SJCRH30 (cell line): ENCODE data around the gene GRM8. TPM values are rescaled to one million over a fixed set of nuclear protein-coding genes. Genes with fewer than 3 reads are reported as not detected.

Experiments used
- DNase-seq, 2 experiments: peaks; one replicate each; pipeline ENCODE4 v3.0.0-alpha.2; 2015 to 2020
- H3K27ac ChIP-seq: fragments of 250-450 bp; sonication (Bioruptor Pico); 2 replicates; pipeline ENCODE4 v1.5.1; 2020; ENCODE audit warnings: mild to moderate bottlenecking, moderate library complexity
- H3K27me3 ChIP-seq: fragments of 250-450 bp; sonication (Bioruptor Pico); 2 replicates; pipeline ENCODE4 v1.5.1; 2020; ENCODE audit warnings: mild to moderate bottlenecking, moderate library complexity
- H3K36me3 ChIP-seq: fragments of 250-450 bp; sonication (Bioruptor Pico); 2 replicates; pipeline ENCODE4 v1.5.1; 2020; ENCODE audit warnings: mild to moderate bottlenecking, moderate library complexity
- H3K4me1 ChIP-seq: fragments of 250-450 bp; sonication (Bioruptor Pico); 2 replicates; pipeline ENCODE4 v1.5.1; 2020; ENCODE audit warnings: mild to moderate bottlenecking, moderate library complexity
- H3K4me3 ChIP-seq: fragments of 250-450 bp; sonication (Bioruptor Pico); 2 replicates; pipeline ENCODE4 v1.5.1; 2020; ENCODE audit warnings: mild to moderate bottlenecking, moderate library complexity
- H3K9me3 ChIP-seq: fragments of 250-450 bp; sonication (Bioruptor Pico); replicated peaks from 2 replicates; pipeline ENCODE4 v1.5.1; 2020; ENCODE audit warnings: mild to moderate bottlenecking, moderate library complexity
- total RNA-seq: library from RNA; depleted of rRNA; stranded (reverse); fragments of >200 nt; shearing (Covaris generic); gene quantifications from 2 replicates; pipeline ENCODE4 v1.2.3, GENCODE V29; 2014

Gene GRM8
- total RNA-seq, 1 experiment from 2014 or later = 0.36 TPM

DNA sequence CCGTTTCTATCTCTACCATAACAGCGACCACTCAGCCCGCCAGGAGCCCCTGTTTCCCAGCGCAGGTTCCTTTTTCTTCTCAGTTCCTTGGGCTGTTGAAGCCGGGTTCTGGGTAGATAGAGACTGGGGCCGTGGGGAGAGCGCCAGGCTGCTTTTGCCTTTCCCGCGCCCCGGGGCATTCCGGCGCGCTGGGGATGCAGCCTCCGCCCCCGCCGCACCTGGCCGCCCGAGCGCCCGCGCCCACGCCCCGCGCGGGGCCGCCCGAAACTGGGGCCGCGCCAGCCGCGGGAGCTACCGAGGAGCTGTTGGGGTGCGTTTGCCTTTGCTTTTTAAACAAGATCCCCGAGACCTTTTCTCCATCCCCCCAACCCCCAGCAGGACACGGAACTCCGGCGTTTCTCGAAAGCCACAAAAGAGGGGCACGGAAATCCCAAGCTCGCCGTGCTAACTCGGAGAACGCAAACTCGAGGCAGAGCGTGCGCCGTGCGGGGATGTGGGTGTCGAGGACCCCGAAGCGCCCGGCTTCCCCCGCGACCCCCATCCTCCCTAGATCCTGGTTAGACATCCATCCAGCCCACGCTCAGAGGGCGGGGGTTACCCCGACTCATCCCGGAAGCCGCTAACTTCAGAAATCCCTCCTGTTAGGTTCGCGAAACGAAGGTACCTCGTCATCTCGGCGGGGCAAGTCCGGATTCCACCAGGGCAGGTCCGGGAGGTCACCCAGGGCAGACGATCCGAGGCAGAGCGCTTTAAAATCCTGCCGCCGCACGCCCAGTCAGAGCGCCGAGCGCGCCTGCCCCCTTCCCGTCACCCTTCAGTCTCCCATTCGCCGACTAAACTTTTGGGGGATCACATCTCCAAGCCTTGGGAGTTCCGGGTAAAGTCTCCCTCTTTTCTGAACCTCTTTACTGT, 1.0 kb downstream of the GRM8 start:
- no peaks in the 10 kb centered on the region for H3K36me3 ChIP-seq
- H3K4me1 ChIP-seq = 0 out of 2 replicates have a peak, but pooled peaks cover 2% of the 10 kb centered on the region
- no peaks in the 10 kb centered on the region for H3K9me3 ChIP-seq
- peak overlapping the region; percentile 64 for H3K4me3 ChIP-seq
- H3K27me3 ChIP-seq = peaks cover 11% of the 10 kb centered on the region
- no peak for DNase-seq
- H3K27ac ChIP-seq = no peak overlapping the region

DNA sequence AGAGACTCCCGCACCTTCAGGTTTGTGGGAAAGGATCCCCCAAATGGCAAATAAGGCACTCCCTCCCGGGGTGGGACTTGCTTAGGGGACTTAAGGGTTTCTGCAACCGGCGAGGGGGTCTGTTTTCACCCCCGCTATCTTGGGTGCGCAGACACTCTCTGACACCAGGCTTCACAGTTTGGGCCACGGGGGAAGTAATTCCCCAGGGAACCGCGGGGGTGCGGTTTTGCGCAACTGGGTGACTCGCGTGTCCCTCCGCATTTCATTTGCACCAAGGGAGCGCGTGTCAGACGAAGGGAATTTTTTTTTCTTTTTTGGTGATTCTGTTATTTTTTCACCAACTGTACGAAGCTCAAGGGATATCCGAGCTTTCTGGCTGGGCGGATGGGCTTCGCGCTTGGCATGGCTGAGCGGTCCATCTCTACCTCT, 1.7 kb downstream of the GRM8 start:
- no peak for DNase-seq

DNA sequence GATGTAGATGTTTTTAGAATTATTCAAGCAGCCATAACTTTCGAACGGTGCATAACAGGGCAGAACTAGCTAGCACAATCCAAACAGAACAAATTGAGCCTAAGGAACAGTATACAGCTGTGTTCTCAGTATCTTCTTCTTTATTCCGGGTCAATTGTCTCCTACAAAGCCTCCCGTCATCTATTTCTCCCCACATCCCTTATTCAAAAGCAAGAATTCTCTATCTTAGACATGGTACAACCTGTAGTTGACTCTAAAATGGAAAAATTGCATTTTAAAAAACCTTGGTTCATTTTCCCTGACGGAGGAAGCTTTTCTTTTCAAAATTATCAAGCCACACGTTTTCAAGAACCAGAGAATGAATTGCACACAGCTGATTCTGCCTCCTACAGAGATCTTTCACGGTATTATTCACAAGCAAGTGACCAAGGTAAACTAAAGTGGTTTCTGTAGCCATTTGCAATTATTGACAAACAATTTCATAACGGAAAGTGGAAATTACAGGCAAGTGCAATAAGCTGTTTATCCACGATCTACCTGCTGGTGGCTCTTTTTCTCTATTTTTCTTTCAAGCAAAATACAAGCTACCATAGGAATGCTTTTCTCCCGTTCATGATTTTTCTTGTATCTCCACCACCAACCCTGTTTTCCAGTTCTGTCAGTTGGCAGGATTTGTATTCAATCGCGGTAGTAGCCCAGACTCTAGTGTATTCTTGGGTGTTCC, 2.3 kb downstream of the GRM8 start:
- no peak overlapping the region for H3K4me3 ChIP-seq
- no peak for DNase-seq
- no peak overlapping the region for H3K27ac ChIP-seq
- H3K9me3 ChIP-seq = no peaks in the 10 kb centered on the region
- 0 out of 2 replicates have a peak, but pooled peaks cover 2% of the 10 kb centered on the region for H3K4me1 ChIP-seq
- no peaks in the 10 kb centered on the region for H3K36me3 ChIP-seq
- H3K27me3 ChIP-seq = peaks cover 11% of the 10 kb centered on the region

More for the DNA sequence above, 1.7 kb downstream of the GRM8 start:
- H3K4me1 ChIP-seq = 0 out of 2 replicates have a peak, but pooled peaks cover 2% of the 10 kb centered on the region
- H3K4me3 ChIP-seq = no peak overlapping the region
- no peak overlapping the region for H3K27ac ChIP-seq
- peaks cover 11% of the 10 kb centered on the region for H3K27me3 ChIP-seq
- no peaks in the 10 kb centered on the region for H3K36me3 ChIP-seq
- no peaks in the 10 kb centered on the region for H3K9me3 ChIP-seq

DNA sequence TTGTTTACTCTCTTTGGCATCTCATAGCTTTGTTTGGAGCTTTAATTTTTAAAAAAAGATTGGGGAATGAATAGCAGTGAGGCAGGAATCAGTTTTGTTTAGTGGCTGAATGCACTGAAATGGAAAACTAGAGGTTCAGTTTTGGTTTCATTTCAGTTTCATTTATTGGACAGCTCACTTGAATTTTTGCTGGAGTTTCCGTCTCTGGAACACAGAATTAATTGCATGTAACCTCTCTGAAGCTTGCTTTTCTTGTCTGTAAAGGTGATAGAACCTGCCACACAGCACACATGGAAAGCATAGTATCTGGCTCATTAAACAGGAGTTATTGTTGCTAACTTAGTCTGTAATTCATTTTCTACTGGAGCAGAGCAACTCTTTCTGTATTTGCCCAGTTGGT, 7.1 kb downstream of the GRM8 start:
- no peaks in the 10 kb centered on the region for H3K36me3 ChIP-seq
- no peak for DNase-seq
- H3K9me3 ChIP-seq = no peaks in the 10 kb centered on the region
- no peak overlapping the region for H3K4me3 ChIP-seq
- no peaks in the 10 kb centered on the region for H3K4me1 ChIP-seq
- H3K27ac ChIP-seq = no peak overlapping the region
- 0 out of 2 replicates have a peak, but pooled peaks cover 4% of the 10 kb centered on the region for H3K27me3 ChIP-seq

DNA sequence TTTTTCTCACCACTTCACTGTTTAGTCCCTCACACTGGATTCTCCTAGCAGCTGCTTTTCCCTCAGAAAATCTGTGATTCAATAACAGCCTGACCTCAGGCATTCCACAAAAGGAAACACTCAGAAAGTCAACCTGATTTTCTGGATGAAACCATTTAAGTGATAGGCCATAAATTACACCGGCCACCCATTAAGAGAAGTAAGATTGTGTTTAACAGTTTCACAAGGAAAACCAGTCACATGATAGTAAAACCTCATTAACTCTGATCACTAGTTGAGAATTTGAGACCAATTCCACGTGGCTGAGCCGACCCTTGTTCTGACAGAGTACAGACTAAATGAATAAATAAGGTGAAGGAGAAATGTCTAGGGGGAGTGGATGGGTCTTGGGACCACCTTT, 7.7 kb downstream of the GRM8 start:
- Histone ChIP-seq H3K4me3 (no peak overlapping the region), H3K4me1 (no peaks in the 10 kb centered on the region), H3K9me3 (no peaks in the 10 kb centered on the region)

DNA sequence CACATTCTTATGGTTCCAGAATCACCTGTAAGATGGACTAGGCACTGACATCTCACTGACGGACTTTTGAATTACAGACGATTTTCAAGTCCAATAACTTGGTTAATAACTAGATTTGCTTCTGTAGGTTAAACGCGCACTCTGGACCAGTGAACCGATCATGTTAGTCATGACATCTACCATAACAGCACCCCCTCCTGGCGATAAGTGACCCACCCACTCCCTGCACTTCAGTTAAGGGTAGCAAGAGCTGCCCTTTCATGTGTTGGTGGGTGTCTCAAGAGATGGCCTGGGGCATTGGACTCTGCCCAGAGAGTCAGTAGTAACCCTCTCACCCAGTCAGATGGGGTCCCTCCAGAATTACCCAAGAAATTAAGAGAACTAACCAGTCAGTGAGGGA, 12.9 kb downstream of the GRM8 start:
- H3K27me3 ChIP-seq = no peaks in the 10 kb centered on the region

More for the DNA sequence above, 7.7 kb downstream of the GRM8 start:
- H3K36me3 ChIP-seq = no peaks in the 10 kb centered on the region
- peak in 1 of 2 experiments; percentile 22 for DNase-seq
- no peak overlapping the region for H3K27ac ChIP-seq
- 0 out of 2 replicates have a peak, but pooled peaks cover 4% of the 10 kb centered on the region for H3K27me3 ChIP-seq

DNA sequence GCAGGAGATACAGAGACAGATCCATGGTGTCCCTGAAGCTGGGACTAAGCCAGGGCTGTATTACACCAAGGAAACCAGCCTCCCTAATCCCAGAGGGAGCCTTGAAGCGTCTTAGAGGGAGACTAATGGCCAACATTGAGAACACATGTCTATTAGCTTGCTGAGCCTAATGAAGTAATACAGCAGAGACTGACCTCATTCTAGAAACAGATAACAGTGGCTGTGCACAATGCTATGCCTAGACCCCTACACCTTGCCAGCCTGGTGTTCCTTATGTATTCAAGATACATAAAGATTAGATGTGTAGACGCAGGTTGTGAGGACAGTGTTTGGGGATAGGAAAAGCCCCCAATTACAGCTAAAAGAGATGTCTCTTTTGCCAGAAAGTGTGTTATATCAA, 19.1 kb downstream of the GRM8 start:
- 0 out of 2 replicates have a peak, but pooled peaks cover 2% of the 10 kb centered on the region for H3K27me3 ChIP-seq
- no peaks in the 10 kb centered on the region for H3K9me3 ChIP-seq
- no peak overlapping the region for H3K27ac ChIP-seq
- no peaks in the 10 kb centered on the region for H3K36me3 ChIP-seq
- DNase-seq = no peak
- H3K4me3 ChIP-seq = no peak overlapping the region
- H3K4me1 ChIP-seq = peaks cover 6% of the 10 kb centered on the region; the same call in 1 of the 2 replicates

More for the DNA sequence above, 12.9 kb downstream of the GRM8 start:
- H3K4me3 ChIP-seq = no peak overlapping the region
- no peak overlapping the region for H3K27ac ChIP-seq
- DNase-seq = peak in 1 of 2 experiments; percentile 21
- no peaks in the 10 kb centered on the region for H3K4me1 ChIP-seq
- H3K9me3 ChIP-seq = no peaks in the 10 kb centered on the region
- no peaks in the 10 kb centered on the region for H3K36me3 ChIP-seq

DNA sequence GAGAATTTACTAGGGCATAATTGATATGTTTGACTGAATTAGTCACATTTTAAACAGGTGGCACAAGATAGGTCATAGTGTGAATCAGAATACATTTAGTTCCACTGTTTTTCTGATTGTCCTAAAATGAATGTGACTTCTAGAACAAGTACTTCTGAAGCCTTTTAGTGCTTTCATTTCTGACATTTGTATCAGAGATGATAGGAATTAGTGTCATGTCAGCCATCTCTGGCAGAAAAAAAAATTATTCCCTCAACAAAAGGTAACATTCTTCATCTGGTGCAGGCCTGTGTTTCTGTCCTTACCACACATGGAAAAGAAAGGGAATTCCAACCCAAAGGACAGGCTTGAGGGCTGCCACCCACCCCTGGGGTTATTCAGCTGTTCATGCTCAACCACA, 21.3 kb downstream of the GRM8 start:
- H3K36me3 ChIP-seq = no peaks in the 10 kb centered on the region
- H3K4me3 ChIP-seq = no peak overlapping the region
- H3K27ac ChIP-seq = no peak overlapping the region
- peak; percentile 17 to 37 for DNase-seq
- peaks cover 6% of the 10 kb centered on the region; the same call in 1 of the 2 replicates for H3K27me3 ChIP-seq
- H3K9me3 ChIP-seq = no peaks in the 10 kb centered on the region
- peaks cover 6% of the 10 kb centered on the region; the same call in 1 of the 2 replicates for H3K4me1 ChIP-seq

DNA sequence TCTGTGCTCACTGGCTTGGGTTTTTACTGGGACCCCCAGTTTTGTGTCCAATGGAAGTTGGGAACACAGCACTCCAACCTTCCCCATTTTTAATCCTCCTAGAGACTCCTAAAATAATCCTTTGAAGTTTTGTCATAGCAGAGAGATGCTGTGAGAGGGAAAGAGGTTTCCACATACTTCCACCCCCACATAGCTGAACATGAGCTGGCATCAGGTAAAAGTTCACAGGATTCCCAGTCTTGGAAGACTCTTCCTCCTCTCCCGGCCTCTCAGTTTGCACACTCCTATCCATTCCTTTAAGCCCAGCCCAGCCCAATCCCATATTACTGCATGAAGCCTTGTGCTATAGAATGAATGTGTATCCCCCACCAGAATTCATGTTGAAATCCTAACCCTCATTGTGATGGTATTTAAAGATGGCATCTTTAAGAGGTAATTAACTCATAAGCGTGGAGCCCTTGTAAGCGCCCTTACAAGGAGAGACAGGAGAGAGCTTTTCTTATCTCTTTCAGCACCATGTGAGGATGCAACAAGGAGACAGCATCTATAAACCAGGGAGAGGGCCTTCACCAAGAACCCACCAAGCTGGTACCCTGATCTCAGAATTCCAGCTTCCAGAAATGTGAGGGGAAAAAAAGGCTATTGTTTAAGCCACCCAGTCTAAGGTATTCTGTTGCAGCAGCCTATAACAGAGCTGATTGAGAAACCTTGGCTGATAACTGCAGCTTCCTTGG, 22.4 kb downstream of the GRM8 start:
- Histone ChIP-seq H3K27me3 (peaks cover 9% of the 10 kb centered on the region; the same call in 1 of the 2 replicates), H3K27ac (no peak overlapping the region), H3K4me3 (no peak overlapping the region), H3K36me3 (no peaks in the 10 kb centered on the region), H3K4me1 (peaks cover 6% of the 10 kb centered on the region; the same call in 1 of the 2 replicates), H3K9me3 (no peaks in the 10 kb centered on the region)
- no peak for DNase-seq

DNA sequence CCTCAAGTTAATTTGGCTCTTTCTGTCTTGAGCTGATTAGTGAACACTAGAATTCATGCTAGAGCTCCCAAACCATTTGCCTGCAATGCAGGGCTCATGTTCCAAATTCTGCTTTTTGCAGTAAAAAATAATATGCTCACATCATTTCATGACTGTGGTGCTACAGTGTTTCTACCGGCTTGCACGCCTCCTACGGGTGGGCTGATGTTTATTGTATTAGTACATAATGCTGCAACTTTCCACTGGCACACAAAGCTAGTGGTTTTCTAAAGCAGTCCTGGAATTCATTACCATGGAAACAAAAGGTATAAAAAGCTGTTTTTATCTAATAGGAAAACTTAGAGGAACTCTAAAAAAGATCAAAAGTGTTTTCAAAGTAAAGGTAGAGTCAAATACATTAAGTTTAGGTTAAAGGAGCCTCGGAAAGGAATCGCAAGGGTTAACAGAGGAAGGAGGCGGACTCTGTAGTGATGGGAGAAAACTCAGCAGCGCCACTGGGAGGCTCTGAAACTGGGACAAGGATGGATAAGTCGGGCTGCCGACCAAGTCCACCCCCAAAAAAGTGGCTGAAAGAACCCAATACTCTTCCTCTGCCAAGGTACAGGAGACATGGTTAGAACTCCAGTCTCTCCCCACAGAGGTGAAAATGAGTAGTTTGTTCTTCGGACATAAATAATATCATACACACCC, 25.9 kb downstream of the GRM8 start:
- Histone ChIP-seq H3K27me3 (peaks cover 7% of the 10 kb centered on the region; the same call in 1 of the 2 replicates), H3K36me3 (no peaks in the 10 kb centered on the region), H3K4me3 (no peak overlapping the region), H3K9me3 (no peaks in the 10 kb centered on the region), H3K27ac (no peak overlapping the region), H3K4me1 (peaks cover 4% of the 10 kb centered on the region; the same call in 1 of the 2 replicates)
- DNase-seq = no peak

DNA sequence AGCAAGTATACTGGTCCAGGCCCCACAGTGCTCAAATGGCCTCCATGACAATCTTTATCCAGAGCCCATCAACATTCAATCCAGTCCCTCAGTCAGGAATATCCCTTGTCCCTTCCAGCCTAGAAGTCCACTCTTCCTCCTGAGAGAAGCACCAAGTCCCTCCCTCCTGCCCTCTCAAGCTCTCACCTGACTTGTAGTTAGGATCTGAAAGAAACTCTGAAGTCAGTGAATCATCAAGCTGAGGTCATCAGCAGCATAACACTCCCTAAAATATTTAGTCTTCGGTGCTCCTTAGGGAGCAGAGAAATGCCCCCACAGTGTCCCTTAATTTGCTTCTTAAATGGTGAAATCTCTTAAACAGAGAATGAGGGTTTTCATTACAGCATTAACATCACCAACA, 31.0 kb downstream of the GRM8 start:
- no peak overlapping the region for H3K4me3 ChIP-seq
- no peak overlapping the region for H3K27ac ChIP-seq
- peaks cover 5% of the 10 kb centered on the region; the same call in 1 of the 2 replicates for H3K27me3 ChIP-seq
- DNase-seq = no peak
- H3K9me3 ChIP-seq = no peaks in the 10 kb centered on the region
- H3K4me1 ChIP-seq = no peaks in the 10 kb centered on the region
- H3K36me3 ChIP-seq = no peaks in the 10 kb centered on the region

DNA sequence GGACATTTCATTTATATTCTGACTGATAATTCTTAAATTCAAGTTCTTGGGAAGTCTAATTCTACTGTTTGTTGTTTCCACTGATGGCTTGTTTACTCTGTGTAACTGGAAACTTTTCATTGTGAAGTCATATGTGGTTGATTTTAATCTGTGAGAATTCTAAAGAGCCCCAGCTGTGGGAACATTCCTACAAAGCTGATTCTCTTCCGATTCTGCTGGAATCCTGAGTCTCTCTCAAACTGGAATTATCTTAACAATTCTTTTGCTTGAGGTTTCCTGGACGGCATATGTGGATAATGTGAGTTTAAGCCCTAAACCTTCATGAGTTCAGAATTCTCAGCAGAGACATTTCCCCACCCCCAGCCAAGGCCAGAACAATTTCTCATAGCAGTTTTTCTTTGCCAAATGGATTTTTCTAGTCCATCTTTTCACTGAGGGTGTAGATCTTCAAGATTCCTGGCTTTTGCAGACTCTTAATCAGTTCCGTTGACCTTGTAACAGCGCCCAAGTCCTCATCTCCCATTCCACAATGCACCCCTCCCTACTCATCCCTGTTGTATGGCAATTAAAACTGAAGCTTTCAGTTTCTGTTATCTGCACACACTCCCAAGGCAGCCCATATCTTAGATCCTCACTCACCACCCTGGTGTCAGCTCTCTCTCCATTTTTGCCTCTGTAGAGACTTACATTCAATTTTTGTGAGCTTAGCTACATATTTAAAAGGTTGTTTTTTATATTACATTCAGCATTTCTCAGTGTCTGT, 37.6 kb downstream of the GRM8 start:
- no peaks in the 10 kb centered on the region for H3K9me3 ChIP-seq
- H3K36me3 ChIP-seq = no peaks in the 10 kb centered on the region
- H3K4me1 ChIP-seq = peaks cover 4% of the 10 kb centered on the region; the same call in 1 of the 2 replicates
- DNase-seq = peak in 1 of 2 experiments; percentile 14
- H3K27me3 ChIP-seq = no peaks in the 10 kb centered on the region
- no peak overlapping the region for H3K27ac ChIP-seq
- H3K4me3 ChIP-seq = no peak overlapping the region

DNA sequence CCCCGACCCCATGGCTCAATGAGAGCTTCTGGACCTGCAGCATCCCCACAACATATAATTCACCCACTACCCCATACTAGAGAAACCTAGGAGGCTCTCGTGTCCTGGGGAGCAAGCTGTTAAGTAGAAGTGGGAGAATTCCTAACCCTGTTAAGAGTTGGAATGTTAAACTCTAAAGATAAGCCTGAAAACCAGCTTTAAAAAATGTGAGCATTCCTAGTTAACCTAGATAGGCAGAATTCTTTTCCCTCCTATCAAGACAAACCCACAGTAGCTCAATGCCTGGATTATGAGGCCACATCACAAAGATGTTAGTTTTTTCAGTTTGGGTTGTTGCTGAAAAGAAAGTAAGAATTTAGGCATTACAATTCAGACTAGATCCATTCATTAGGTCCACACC, 42.9 kb downstream of the GRM8 start:
- no peak overlapping the region for H3K27ac ChIP-seq
- no peaks in the 10 kb centered on the region for H3K9me3 ChIP-seq

More for the DNA sequence above, 42.9 kb downstream of the GRM8 start:
- no peaks in the 10 kb centered on the region for H3K36me3 ChIP-seq
- H3K4me3 ChIP-seq = no peak overlapping the region
- DNase-seq = no peak
- no peaks in the 10 kb centered on the region for H3K4me1 ChIP-seq
- H3K27me3 ChIP-seq = peaks cover 13% of the 10 kb centered on the region
